ENCODE results near the gene OSBPL5.
A peak's percentile ranks its signal among the peaks of the same experiment; 100 is the strongest.

OSBPL5 gene

GRCh38 chr11:3096909-3097530 lies 68.1 kb downstream of the OSBPL5 start:
- DNase-seq: no peak

- no peak for DNase-seq
Measured at GRCh38 chr11:3095712-3096361, 69.3 kb downstream of the OSBPL5 start.

- no peak for DNase-seq
Measured at GRCh38 chr11:3094223-3094824, 70.8 kb downstream of the OSBPL5 start.

GRCh38 chr11:3093281-3094191 lies 71.6 kb downstream of the OSBPL5 start:
- no peak for DNase-seq

GRCh38 chr11:3092603-3093141 lies 72.4 kb downstream of the OSBPL5 start:
- no peak for DNase-seq

GRCh38 chr11:3091846-3092602 lies 73.1 kb downstream of the OSBPL5 start:
- DNase-seq: peak; percentile 76

GRCh38 chr11:3091081-3091845 lies 73.8 kb downstream of the OSBPL5 start:
- no peak for DNase-seq

- DNase-seq: no peak
Measured at GRCh38 chr11:3090096-3090901, 74.8 kb downstream of the OSBPL5 start.

- no peak for DNase-seq
Measured at GRCh38 chr11:3089236-3090061, 75.7 kb downstream of the OSBPL5 start.

- DNase-seq: no peak
Measured at GRCh38 chr11:3088806-3089205, 76.3 kb downstream of the OSBPL5 start.

GRCh38 chr11:3087821-3088800 lies 77.0 kb downstream of the OSBPL5 start:
- DNase-seq: no peak

- DNase-seq: no peak
Measured at GRCh38 chr11:3087373-3087772, 77.7 kb downstream of the OSBPL5 start.

- no peak for DNase-seq
Measured at GRCh38 chr11:3086671-3087150, 78.4 kb downstream of the OSBPL5 start.

- DNase-seq: no peak
Measured at GRCh38 chr11:3086114-3086513, 79.0 kb downstream of the OSBPL5 start.

GRCh38 chr11:3085052-3085451 lies 80.1 kb downstream of the OSBPL5 start:
- DNase-seq: no peak

GRCh38 chr11:3083321-3083720 lies 81.8 kb downstream of the OSBPL5 start:
- no peak for DNase-seq

- no peak for DNase-seq
Measured at GRCh38 chr11:3081386-3081751, 83.7 kb downstream of the OSBPL5 start.

GRCh38 chr11:3080733-3081385 lies 84.3 kb downstream of the OSBPL5 start:
- DNase-seq: no peak
